OCI-LY7 (cell line): ENCODE measurements around the gene GIMAP5.

Experiments
- EZH2phosphoT487 ChIP-seq: fragments of 200-600 bp; sonication (generic); IDR thresholded peaks from 2 replicates; pipeline ENCODE4 v1.6.1; 2018; ENCODE audit warnings: low read depth, borderline replicate concordance, mild to moderate bottlenecking, mixed run types, antibody characterized with exemption, low read length, moderate library complexity, mixed read lengths
- TF ChIP-seq, protein P1 (sequence below): fragments of 200-600 bp; sonication (generic); conservative IDR thresholded peaks from 2 replicates; pipeline ENCODE4 v1.5.1; 2014; ENCODE audit warnings: mild to moderate bottlenecking, antibody characterized with exemption, low read length, moderate library complexity, mixed read lengths

DNA sequence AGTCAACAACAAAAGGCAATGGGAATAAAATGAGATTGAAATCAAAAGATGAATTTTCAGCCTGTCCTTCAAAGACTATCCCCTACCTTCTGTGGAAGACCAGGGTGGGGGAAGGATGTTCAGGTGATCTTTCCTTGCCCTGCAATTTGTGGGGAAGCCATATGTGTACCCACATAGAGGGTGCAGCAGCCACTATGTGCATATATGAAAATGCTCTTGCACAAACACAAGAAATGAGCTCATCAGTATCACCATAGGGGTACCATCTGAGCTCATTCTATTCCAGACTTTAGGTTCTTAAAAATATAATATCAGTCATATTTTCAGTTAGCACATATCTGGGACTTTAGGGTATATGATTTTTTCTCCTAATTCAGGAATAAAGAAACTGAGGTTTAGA lies 17.7 kb downstream of the GIMAP5 start:
- TF ChIP-seq, protein P1, sequence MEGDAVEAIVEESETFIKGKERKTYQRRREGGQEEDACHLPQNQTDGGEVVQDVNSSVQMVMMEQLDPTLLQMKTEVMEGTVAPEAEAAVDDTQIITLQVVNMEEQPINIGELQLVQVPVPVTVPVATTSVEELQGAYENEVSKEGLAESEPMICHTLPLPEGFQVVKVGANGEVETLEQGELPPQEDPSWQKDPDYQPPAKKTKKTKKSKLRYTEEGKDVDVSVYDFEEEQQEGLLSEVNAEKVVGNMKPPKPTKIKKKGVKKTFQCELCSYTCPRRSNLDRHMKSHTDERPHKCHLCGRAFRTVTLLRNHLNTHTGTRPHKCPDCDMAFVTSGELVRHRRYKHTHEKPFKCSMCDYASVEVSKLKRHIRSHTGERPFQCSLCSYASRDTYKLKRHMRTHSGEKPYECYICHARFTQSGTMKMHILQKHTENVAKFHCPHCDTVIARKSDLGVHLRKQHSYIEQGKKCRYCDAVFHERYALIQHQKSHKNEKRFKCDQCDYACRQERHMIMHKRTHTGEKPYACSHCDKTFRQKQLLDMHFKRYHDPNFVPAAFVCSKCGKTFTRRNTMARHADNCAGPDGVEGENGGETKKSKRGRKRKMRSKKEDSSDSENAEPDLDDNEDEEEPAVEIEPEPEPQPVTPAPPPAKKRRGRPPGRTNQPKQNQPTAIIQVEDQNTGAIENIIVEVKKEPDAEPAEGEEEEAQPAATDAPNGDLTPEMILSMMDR, result no peak
- no peak for TF ChIP-seq EZH2phosphoT487
